GM18861 (cell line): Measurements from ENCODE around the gene CD4.
"Not testable (repeated sequence)": the region's sequence is repeated elsewhere in the genome, so short reads cannot be mapped to it uniquely, and the experiment has no call there.

ENCODE experiments used
- ATAC-seq: cut with Tn5 transposase; IDR thresholded peaks from one replicate; pipeline ENCODE4 v1.9.1; 2021; ENCODE audit not compliant: unreplicated experiment

The CD4 gene

GRCh38 chr12:6843118-6843902 lies 54.0 kb downstream of the CD4 start:
- no peak for ATAC-seq

- no peak for ATAC-seq
These were observed 56.1 kb downstream of the CD4 start for GRCh38 chr12:6845395-6845794.

GRCh38 chr12:6846316-6846869 lies 57.1 kb downstream of the CD4 start:
- no peak for ATAC-seq

GRCh38 chr12:6847676-6848075 lies 58.3 kb downstream of the CD4 start:
- ATAC-seq, result no peak

GRCh38 chr12:6849427-6849826 lies 60.1 kb downstream of the CD4 start:
- ATAC-seq, result no peak

GRCh38 chr12:6849976-6850560 lies 60.7 kb downstream of the CD4 start:
- no peak for ATAC-seq

- ATAC-seq, result no peak
These were observed 61.4 kb downstream of the CD4 start for GRCh38 chr12:6850796-6851152.

- peak; percentile 56 for ATAC-seq
These were observed 62.0 kb downstream of the CD4 start, which contains the start of gene CDCA3 for GRCh38 chr12:6851153-6851920. Gene CDCA3 (minus strand): TSS chr12:6851286. CDS start chr12:6850952, 334 bp downstream.

GRCh38 chr12:6851921-6852650 lies 62.8 kb downstream of the CD4 start, which contains the start of gene USP5:
Gene USP5 (plus strand): TSS chr12:6852150. CDS start chr12:6852180, 30 bp downstream.
- peak; percentile 79 for ATAC-seq

- no peak for ATAC-seq
These were observed 63.5 kb downstream of the CD4 start for GRCh38 chr12:6852651-6853354.

GRCh38 chr12:6853626-6854025 lies 64.3 kb downstream of the CD4 start:
- ATAC-seq, result no peak

- ATAC-seq, result no peak
These were observed 64.7 kb downstream of the CD4 start for GRCh38 chr12:6854036-6854435.

- no peak for ATAC-seq
These were observed 66.0 kb downstream of the CD4 start for GRCh38 chr12:6855322-6855721.

GRCh38 chr12:6858799-6859198 lies 69.5 kb downstream of the CD4 start:
- no peak for ATAC-seq

- no peak for ATAC-seq
These were observed 70.8 kb downstream of the CD4 start for GRCh38 chr12:6860116-6860515.

- ATAC-seq, result no peak
These were observed 71.6 kb downstream of the CD4 start for GRCh38 chr12:6860942-6861341.

GRCh38 chr12:6861391-6861790 lies 72.1 kb downstream of the CD4 start:
- no peak for ATAC-seq

- ATAC-seq, result no peak
These were observed 73.7 kb downstream of the CD4 start for GRCh38 chr12:6863033-6863432.

GRCh38 chr12:6863586-6864321 lies 74.4 kb downstream of the CD4 start:
- no peak for ATAC-seq

- ATAC-seq, result not testable (repeated sequence)
These were observed 76.0 kb downstream of the CD4 start for GRCh38 chr12:6865307-6865706.
